ENCODE data around the gene PTPRM. TPM values are rescaled to one million over a fixed set of nuclear protein-coding genes. Genes with fewer than 3 reads are reported as not detected.

The PTPRM gene
- total RNA-seq, 1 donor from 2014 or later = 10.7 TPM

GRCh38 chr18:7987284-7987976 lies 420.3 kb downstream of the PTPRM start:
- no peaks in the 10 kb centered on the region for H3K4me1 Mint-ChIP-seq (ENCODE audit: low read depth)
- H3K9me3 Mint-ChIP-seq = peaks cover 4% of the 10 kb centered on the region
- intact Hi-C loops (cut with micrococcal nuclease) = no loop called here
- H3K27ac Mint-ChIP-seq = no peak overlapping the region
- no peak for DNase-seq (ENCODE audit: low spot score)
- H3K27me3 Mint-ChIP-seq (ENCODE audit: insufficient read depth) = no peaks in the 10 kb centered on the region
- H3K36me3 Mint-ChIP-seq (ENCODE audit: low read depth) = no peaks in the 10 kb centered on the region
- H3K4me3 Mint-ChIP-seq = no peak overlapping the region

DNA sequence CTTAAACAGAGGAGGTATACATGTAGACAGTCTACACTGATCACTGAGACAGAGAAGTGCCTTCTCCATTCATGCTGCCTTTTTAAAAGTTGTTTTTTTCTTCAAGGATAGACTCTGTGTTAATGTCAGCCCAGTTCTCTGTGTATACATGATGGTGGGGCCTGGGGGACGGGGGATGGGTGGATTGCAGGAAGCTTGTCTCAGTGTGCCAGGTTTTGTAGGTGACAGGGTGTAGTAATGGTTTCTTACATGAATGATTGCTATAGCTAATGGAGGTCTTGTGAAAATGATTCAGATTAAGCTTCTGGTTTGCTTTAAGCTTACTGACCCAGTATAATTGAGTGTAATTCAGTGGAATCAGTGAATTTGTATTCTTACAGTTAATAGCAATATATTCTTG lies 423.6 kb downstream of the PTPRM start:
- H3K4me3 Mint-ChIP-seq = no peak overlapping the region
- H3K27me3 Mint-ChIP-seq (ENCODE audit: insufficient read depth) = no peaks in the 10 kb centered on the region

GRCh38 chr18:8001711-8002301 lies 434.7 kb downstream of the PTPRM start:
- H3K27me3 Mint-ChIP-seq (ENCODE audit: insufficient read depth) = no peaks in the 10 kb centered on the region

More for the DNA sequence above, 423.6 kb downstream of the PTPRM start:
- intact Hi-C loops (cut with micrococcal nuclease) = no loop called here
- H3K9me3 Mint-ChIP-seq = peaks cover 4% of the 10 kb centered on the region
- no peak for DNase-seq (ENCODE audit: low spot score)
- H3K36me3 Mint-ChIP-seq (ENCODE audit: low read depth) = no peaks in the 10 kb centered on the region
- H3K27ac Mint-ChIP-seq = no peak overlapping the region
- no peaks in the 10 kb centered on the region for H3K4me1 Mint-ChIP-seq (ENCODE audit: low read depth)

DNA sequence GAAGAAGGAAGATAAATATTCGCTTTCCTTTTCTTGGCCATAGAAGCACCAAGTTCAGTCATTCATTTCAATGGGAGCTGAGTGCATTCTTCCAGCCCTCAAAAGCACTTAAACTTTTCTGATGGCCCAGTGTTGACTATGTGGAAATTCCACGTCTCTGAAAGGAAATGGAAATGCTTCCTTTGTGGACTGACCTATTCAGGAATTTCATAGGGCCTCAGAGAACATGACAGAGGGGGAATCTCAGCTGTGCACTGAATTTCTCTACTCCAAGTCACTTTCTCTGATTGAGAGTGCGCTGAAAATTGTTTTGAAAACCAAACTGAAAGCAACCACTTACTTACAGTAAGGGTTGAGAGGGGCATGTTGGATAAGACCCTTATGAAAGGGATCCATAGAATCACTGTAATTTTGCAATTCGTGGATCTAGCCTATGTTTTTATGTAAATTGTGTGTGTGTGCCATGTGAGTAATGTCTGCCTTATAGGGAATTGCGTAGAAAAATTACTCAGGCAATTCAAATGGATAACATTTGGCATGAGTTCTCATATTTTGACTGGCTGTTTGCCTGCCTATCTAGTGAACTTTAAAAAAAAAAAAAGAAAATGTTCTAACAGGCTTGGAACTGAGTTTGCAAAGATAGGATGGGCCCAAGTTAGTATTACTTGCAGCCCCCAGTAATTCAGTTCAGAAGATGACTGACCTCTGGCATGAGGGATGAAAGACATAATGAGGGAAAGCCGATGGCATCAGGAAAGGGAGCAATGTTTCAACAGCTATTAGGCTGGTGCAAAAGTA lies 437.0 kb downstream of the PTPRM start:
- Mint-ChIP-seq H3K27me3 (ENCODE audit: insufficient read depth) (no peaks in the 10 kb centered on the region), H3K4me1 (ENCODE audit: low read depth) (no peaks in the 10 kb centered on the region), H3K9me3 (no peaks in the 10 kb centered on the region), H3K27ac (no peak overlapping the region), H3K36me3 (ENCODE audit: low read depth) (no peaks in the 10 kb centered on the region), H3K4me3 (no peak overlapping the region)
- intact Hi-C loops (cut with micrococcal nuclease) = no loop called here
- no peak for DNase-seq (ENCODE audit: low spot score)

More at GRCh38 chr18:8001711-8002301, 434.7 kb downstream of the PTPRM start:
- no peaks in the 10 kb centered on the region for H3K4me1 Mint-ChIP-seq (ENCODE audit: low read depth)
- H3K9me3 Mint-ChIP-seq = no peaks in the 10 kb centered on the region
- no peaks in the 10 kb centered on the region for H3K36me3 Mint-ChIP-seq (ENCODE audit: low read depth)
- no peak for DNase-seq (ENCODE audit: low spot score)
- no peak overlapping the region for H3K4me3 Mint-ChIP-seq
- no peak overlapping the region for H3K27ac Mint-ChIP-seq
- intact Hi-C loops (cut with micrococcal nuclease) = no loop called here

DNA sequence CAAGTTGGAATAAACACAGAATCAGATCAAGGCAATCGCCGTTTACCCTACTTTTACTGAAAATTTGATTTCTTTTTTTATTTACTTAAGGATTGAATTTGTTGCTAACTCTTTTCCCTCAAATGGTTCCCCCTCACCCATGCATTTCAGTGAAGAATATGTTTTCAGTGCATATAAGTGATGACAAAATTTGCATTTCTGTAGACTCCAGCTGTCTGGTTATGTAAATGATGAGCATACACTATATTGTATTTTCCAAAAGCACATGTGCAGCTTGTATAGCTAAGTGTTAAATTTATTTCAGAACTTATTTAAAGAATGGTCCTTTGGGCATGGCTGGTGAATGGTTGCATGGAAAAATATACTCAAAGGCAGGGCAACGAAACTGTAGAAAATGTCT lies 437.7 kb downstream of the PTPRM start:
- DNase-seq (ENCODE audit: low spot score) = no peak
- intact Hi-C loops (cut with micrococcal nuclease) = no loop called here
- no peak overlapping the region for H3K4me3 Mint-ChIP-seq
- no peaks in the 10 kb centered on the region for H3K4me1 Mint-ChIP-seq (ENCODE audit: low read depth)
- no peaks in the 10 kb centered on the region for H3K9me3 Mint-ChIP-seq
- H3K27me3 Mint-ChIP-seq (ENCODE audit: insufficient read depth) = no peaks in the 10 kb centered on the region
- H3K27ac Mint-ChIP-seq = no peak overlapping the region
- H3K36me3 Mint-ChIP-seq (ENCODE audit: low read depth) = no peaks in the 10 kb centered on the region

DNA sequence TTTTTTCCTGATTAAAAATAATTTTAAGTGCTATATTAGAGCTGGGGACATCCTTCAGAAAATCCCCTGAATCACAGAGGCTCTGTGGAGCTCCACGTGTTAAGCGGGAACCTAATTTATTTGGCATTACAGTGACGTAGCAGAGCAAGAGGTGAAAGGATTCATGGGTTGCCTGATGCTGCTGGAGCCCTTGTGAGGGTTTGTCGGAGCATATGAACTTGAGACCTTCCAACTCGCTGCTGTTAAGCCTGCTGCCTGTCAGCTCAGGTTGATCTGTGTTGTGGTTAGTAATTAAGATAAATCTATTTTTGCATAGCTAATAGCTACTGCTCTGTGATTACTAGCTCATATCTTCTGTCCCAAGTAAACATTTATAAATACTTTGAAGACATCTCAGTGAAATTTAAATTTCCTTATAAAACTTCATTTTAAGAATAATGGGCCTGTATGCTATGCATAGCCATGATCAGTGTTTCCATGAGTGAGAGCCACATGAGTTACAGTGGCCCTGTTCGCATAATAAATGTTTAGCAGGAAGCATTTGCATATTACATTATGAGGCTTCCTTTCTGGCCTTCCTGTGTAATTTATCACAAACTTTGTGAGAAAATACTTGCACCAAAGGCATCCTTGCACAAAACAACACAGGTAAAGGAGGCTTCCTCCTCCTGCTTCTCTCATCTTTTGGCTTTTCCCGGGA lies 438.9 kb downstream of the PTPRM start:
- no peak for DNase-seq (ENCODE audit: low spot score)
- Mint-ChIP-seq H3K27ac (no peak overlapping the region), H3K4me3 (no peak overlapping the region), H3K4me1 (ENCODE audit: low read depth) (no peaks in the 10 kb centered on the region), H3K36me3 (ENCODE audit: low read depth) (no peaks in the 10 kb centered on the region), H3K27me3 (ENCODE audit: insufficient read depth) (no peaks in the 10 kb centered on the region), H3K9me3 (no peaks in the 10 kb centered on the region)
- intact Hi-C loops (cut with micrococcal nuclease) = no loop called here

DNA sequence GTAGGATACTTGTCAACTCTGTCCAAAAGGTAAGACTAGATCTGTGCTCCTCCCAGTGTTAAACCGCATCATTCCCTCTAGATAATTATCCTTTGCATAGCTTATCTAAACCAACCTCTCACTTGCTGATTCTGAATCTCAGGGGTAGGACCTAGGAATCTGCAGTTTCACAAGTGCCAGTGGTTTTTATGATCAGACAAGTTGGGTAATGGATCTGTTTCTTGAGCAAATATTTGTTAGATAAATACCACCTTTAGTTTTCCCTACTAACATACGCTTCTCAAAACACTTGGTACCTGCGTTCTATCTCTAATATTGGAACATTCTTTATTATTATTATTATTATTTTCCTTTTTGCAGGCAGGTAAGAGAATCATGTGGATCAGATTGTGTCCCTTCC lies 439.9 kb downstream of the PTPRM start:
- no peaks in the 10 kb centered on the region for H3K27me3 Mint-ChIP-seq (ENCODE audit: insufficient read depth)
- no peak overlapping the region for H3K4me3 Mint-ChIP-seq
- intact Hi-C loops (cut with micrococcal nuclease) = no loop called here

GRCh38 chr18:8008033-8008432 lies 440.9 kb downstream of the PTPRM start:
- Mint-ChIP-seq H3K4me3 (no peak overlapping the region), H3K27me3 (ENCODE audit: insufficient read depth) (no peaks in the 10 kb centered on the region), H3K27ac (no peak overlapping the region), H3K4me1 (ENCODE audit: low read depth) (no peaks in the 10 kb centered on the region), H3K9me3 (no peaks in the 10 kb centered on the region), H3K36me3 (ENCODE audit: low read depth) (no peaks in the 10 kb centered on the region)
- no peak for DNase-seq (ENCODE audit: low spot score)
- intact Hi-C loops (cut with micrococcal nuclease) = no loop called here

More for the DNA sequence above, 439.9 kb downstream of the PTPRM start:
- H3K4me1 Mint-ChIP-seq (ENCODE audit: low read depth) = no peaks in the 10 kb centered on the region
- no peaks in the 10 kb centered on the region for H3K9me3 Mint-ChIP-seq
- H3K27ac Mint-ChIP-seq = no peak overlapping the region
- no peak for DNase-seq (ENCODE audit: low spot score)
- H3K36me3 Mint-ChIP-seq (ENCODE audit: low read depth) = no peaks in the 10 kb centered on the region

DNA sequence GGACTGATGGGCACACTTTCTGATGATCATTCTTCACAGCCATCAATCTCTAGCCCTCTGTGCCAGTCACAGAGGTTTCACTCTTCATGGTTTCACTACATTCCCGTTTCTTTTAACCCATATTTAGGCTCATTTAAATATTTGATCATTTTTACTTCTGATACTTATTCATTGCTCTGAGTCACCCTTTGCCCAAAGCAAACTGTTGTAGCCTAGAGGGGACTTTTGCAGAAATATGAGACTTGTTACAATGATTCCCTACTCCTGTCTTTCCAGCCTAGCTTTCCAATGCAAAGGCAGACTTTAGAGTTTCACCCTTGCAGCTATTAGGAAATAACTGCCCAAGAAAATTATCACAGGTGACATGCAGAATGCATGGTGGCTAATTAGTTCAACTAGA lies 444.2 kb downstream of the PTPRM start:
- H3K4me1 Mint-ChIP-seq (ENCODE audit: low read depth) = no peaks in the 10 kb centered on the region
- H3K27me3 Mint-ChIP-seq (ENCODE audit: insufficient read depth) = no peaks in the 10 kb centered on the region
- DNase-seq (ENCODE audit: low spot score) = no peak
- intact Hi-C loops (cut with micrococcal nuclease) = no loop called here
- H3K9me3 Mint-ChIP-seq = no peaks in the 10 kb centered on the region
- H3K4me3 Mint-ChIP-seq = no peak overlapping the region
- H3K36me3 Mint-ChIP-seq (ENCODE audit: low read depth) = no peaks in the 10 kb centered on the region
- no peak overlapping the region for H3K27ac Mint-ChIP-seq

GRCh38 chr18:8011906-8012305 lies 444.8 kb downstream of the PTPRM start:
- H3K27me3 Mint-ChIP-seq (ENCODE audit: insufficient read depth) = no peaks in the 10 kb centered on the region
- no peak overlapping the region for H3K27ac Mint-ChIP-seq
- no peaks in the 10 kb centered on the region for H3K36me3 Mint-ChIP-seq (ENCODE audit: low read depth)
- intact Hi-C loops (cut with micrococcal nuclease) = no loop called here
- H3K4me1 Mint-ChIP-seq (ENCODE audit: low read depth) = no peaks in the 10 kb centered on the region
- H3K9me3 Mint-ChIP-seq = no peaks in the 10 kb centered on the region
- no peak overlapping the region for H3K4me3 Mint-ChIP-seq
- no peak for DNase-seq (ENCODE audit: low spot score)

GRCh38 chr18:8018701-8019331 lies 451.7 kb downstream of the PTPRM start:
- Mint-ChIP-seq H3K9me3 (peaks cover 2% of the 10 kb centered on the region), H3K27me3 (ENCODE audit: insufficient read depth) (no peaks in the 10 kb centered on the region), H3K4me3 (no peak overlapping the region), H3K4me1 (ENCODE audit: low read depth) (no peaks in the 10 kb centered on the region), H3K27ac (no peak overlapping the region), H3K36me3 (ENCODE audit: low read depth) (no peaks in the 10 kb centered on the region)
- DNase-seq (ENCODE audit: low spot score) = no peak
- intact Hi-C loops (cut with micrococcal nuclease) = no loop called here

DNA sequence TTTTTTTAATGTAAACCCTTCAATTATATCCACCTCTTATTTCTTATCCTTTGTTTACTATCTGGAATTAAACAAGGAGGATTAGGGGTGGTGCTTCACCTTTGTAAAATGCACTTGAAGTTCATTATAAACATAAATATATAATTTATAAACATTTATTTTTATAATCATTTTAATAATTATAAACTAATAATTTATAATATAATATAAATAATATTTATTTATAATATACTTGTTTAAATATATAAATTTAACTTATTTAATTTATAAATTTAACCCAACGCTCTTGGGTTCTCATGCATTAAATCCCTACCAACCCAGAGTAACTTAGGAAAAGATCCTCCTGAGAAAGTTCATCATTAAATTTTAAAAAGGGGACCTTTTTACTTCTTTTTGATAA lies 452.5 kb downstream of the PTPRM start:
- Mint-ChIP-seq H3K4me1 (ENCODE audit: low read depth) (no peaks in the 10 kb centered on the region), H3K27ac (no peak overlapping the region), H3K36me3 (ENCODE audit: low read depth) (no peaks in the 10 kb centered on the region), H3K9me3 (peaks cover 7% of the 10 kb centered on the region), H3K4me3 (no peak overlapping the region), H3K27me3 (ENCODE audit: insufficient read depth) (no peaks in the 10 kb centered on the region)
- intact Hi-C loops (cut with micrococcal nuclease) = no loop called here
- no peak for DNase-seq (ENCODE audit: low spot score)

All from activated T-helper 1 cell treated with anti-CD3 and anti-CD28 coated beads, Interleukin-12 subunit alpha, Interleukin-12 subunit beta, Interleukin-2, Interleukin-4 antibody, amounts not matched to agents 30 ng/mL and 10 ng/mL and 1 ng/mL, durations not matched to agents 14 hours and 24 hours and 36 hours (primary cell).